ENCODE data around the gene SCLY.
"Not testable (repeated sequence)": the region's sequence is repeated elsewhere in the genome, so short reads cannot be mapped to it uniquely, and the experiment has no call there.

SCLY gene

GRCh38 chr2:238061315-238062202 lies 758 bp downstream of the SCLY start:
- H3K4me3 ChIP-seq (ENCODE audit: low read depth, low read length), result peak overlapping the region; percentile 93
- no peak for DNase-seq (ENCODE audit: low read depth)
- no peak for TF ChIP-seq CTCF (IDR thresholded peaks at IDR 0.05; ENCODE audit: control insufficient read depth, extremely low read depth, insufficient read depth)

- DNase-seq (ENCODE audit: low read depth), result no peak
- TF ChIP-seq CTCF (IDR thresholded peaks at IDR 0.05; ENCODE audit: control insufficient read depth, extremely low read depth, insufficient read depth), result no peak
- no peak overlapping the region for H3K4me3 ChIP-seq (ENCODE audit: low read depth, low read length)
Observed at GRCh38 chr2:238063414-238064189, 2.8 kb downstream of the SCLY start.

GRCh38 chr2:238064376-238064775 lies 3.6 kb downstream of the SCLY start:
- DNase-seq (ENCODE audit: low read depth), result no peak
- no peak overlapping the region for H3K4me3 ChIP-seq (ENCODE audit: low read depth, low read length)
- no peak for TF ChIP-seq CTCF (IDR thresholded peaks at IDR 0.05; ENCODE audit: control insufficient read depth, extremely low read depth, insufficient read depth)

GRCh38 chr2:238065071-238065846 lies 4.5 kb downstream of the SCLY start:
- no peak for TF ChIP-seq CTCF (IDR thresholded peaks at IDR 0.05; ENCODE audit: control insufficient read depth, extremely low read depth, insufficient read depth)
- DNase-seq (ENCODE audit: low read depth), result no peak
- no peak overlapping the region for H3K4me3 ChIP-seq (ENCODE audit: low read depth, low read length)

GRCh38 chr2:238066218-238066617 lies 5.4 kb downstream of the SCLY start:
- no peak for DNase-seq (ENCODE audit: low read depth)
- TF ChIP-seq CTCF (IDR thresholded peaks at IDR 0.05; ENCODE audit: control insufficient read depth, extremely low read depth, insufficient read depth), result no peak
- no peak overlapping the region for H3K4me3 ChIP-seq (ENCODE audit: low read depth, low read length)

- DNase-seq (ENCODE audit: low read depth); H3K4me3 ChIP-seq (ENCODE audit: low read depth, low read length): not testable (repeated sequence)
Observed at GRCh38 chr2:238066718-238067117, 5.9 kb downstream of the SCLY start.

GRCh38 chr2:238067939-238068338 lies 7.1 kb downstream of the SCLY start:
- TF ChIP-seq CTCF (IDR thresholded peaks at IDR 0.05; ENCODE audit: control insufficient read depth, extremely low read depth, insufficient read depth), result no peak
- no peak overlapping the region for H3K4me3 ChIP-seq (ENCODE audit: low read depth, low read length)
- DNase-seq (ENCODE audit: low read depth), result no peak

Measured in LNCaP clone FGC (cell line).